ENCODE data around the gene MAGI1.

The MAGI1 gene

GRCh38 chr3:65702202-65702601 is 336.5 kb downstream of the MAGI1 start:
- no peak for DNase-seq

- no peak for DNase-seq
Observed at GRCh38 chr3:65701516-65701915, 337.2 kb downstream of the MAGI1 start.

- DNase-seq = no peak
Observed at GRCh38 chr3:65689436-65689835, 349.3 kb downstream of the MAGI1 start.

- DNase-seq = no peak
Observed at GRCh38 chr3:65687741-65688140, 351.0 kb downstream of the MAGI1 start.

GRCh38 chr3:65685621-65686235 is 353.0 kb downstream of the MAGI1 start:
- DNase-seq = no peak

- no peak for DNase-seq
Observed at GRCh38 chr3:65678516-65678915, 360.2 kb downstream of the MAGI1 start.

- no peak for DNase-seq
Observed at GRCh38 chr3:65677486-65678010, 361.2 kb downstream of the MAGI1 start.

- no peak for DNase-seq
Observed at GRCh38 chr3:65676580-65676979, 362.1 kb downstream of the MAGI1 start.

- DNase-seq = no peak
Observed at GRCh38 chr3:65675011-65675410, 363.7 kb downstream of the MAGI1 start.

- no peak for DNase-seq
Observed at GRCh38 chr3:65674226-65674625, 364.5 kb downstream of the MAGI1 start.

GRCh38 chr3:65672871-65673815 is 365.6 kb downstream of the MAGI1 start:
- DNase-seq = no peak

GRCh38 chr3:65672061-65672460 is 366.7 kb downstream of the MAGI1 start:
- no peak for DNase-seq

GRCh38 chr3:65671004-65671403 is 367.7 kb downstream of the MAGI1 start:
- DNase-seq = no peak

- no peak for DNase-seq
Observed at GRCh38 chr3:65669163-65669875, 369.4 kb downstream of the MAGI1 start.

- no peak for DNase-seq
Observed at GRCh38 chr3:65667963-65668362, 370.8 kb downstream of the MAGI1 start.

- no peak for DNase-seq
Observed at GRCh38 chr3:65666448-65667091, 372.1 kb downstream of the MAGI1 start.

- no peak for DNase-seq
Observed at GRCh38 chr3:65665915-65666314, 372.8 kb downstream of the MAGI1 start.

- DNase-seq = no peak
Observed at GRCh38 chr3:65664931-65665330, 373.8 kb downstream of the MAGI1 start.

- no peak for DNase-seq
Observed at GRCh38 chr3:65664446-65664845, 374.3 kb downstream of the MAGI1 start.

GRCh38 chr3:65662095-65662494 is 376.6 kb downstream of the MAGI1 start:
- no peak for DNase-seq

- DNase-seq = no peak
Observed at GRCh38 chr3:65660000-65660598, 378.6 kb downstream of the MAGI1 start.

GRCh38 chr3:65659396-65659795 is 379.3 kb downstream of the MAGI1 start:
- DNase-seq = no peak

All from DMS79 (cell line).